ENCODE data around the gene ADAMTSL3.

GRCh38 chr15:83810110-83810509 lies 156.2 kb downstream of the ADAMTSL3 start:
- TF ChIP-seq POLR2AphosphoS5 (IDR thresholded peaks at IDR 0.05) = no peak
- TF ChIP-seq CTCF (IDR thresholded peaks at IDR 0.05) = no peak
- TF ChIP-seq EP300 (IDR thresholded peaks at IDR 0.05) = no peak
- TF ChIP-seq POLR2A (IDR thresholded peaks at IDR 0.05) = no peak

All from suprapubic skin (tissue), 4 donors.